BLaER1 (cell line): Measurements from ENCODE around the gene ATP8B3.
"Not testable (repeated sequence)": the region's sequence is repeated elsewhere in the genome, so short reads cannot be mapped to it uniquely, and the experiment has no call there.

Experiments
- H3K27ac ChIP-seq: shearing (Covaris generic); formaldehyde crosslinking; 2 replicates; pipeline ENCODE4 v1.8.1; 2022
- H3K27me3 ChIP-seq: shearing (Covaris generic); formaldehyde crosslinking; 2 replicates; pipeline ENCODE4 v1.8.1; 2022
- H3K36me3 ChIP-seq: shearing (Covaris generic); formaldehyde crosslinking; 2 replicates; pipeline ENCODE4 v1.8.1; 2022
- H3K4me1 ChIP-seq: shearing (Covaris generic); formaldehyde crosslinking; 2 replicates; pipeline ENCODE4 v1.8.1; 2022
- H3K4me2 ChIP-seq: shearing (Covaris generic); formaldehyde crosslinking; 2 replicates; pipeline ENCODE4 v1.8.1; 2022
- H3K4me3 ChIP-seq: shearing (Covaris generic); formaldehyde crosslinking; 2 replicates; pipeline ENCODE4 v1.8.1; 2022
- H3K9ac ChIP-seq: shearing (Covaris generic); formaldehyde crosslinking; 2 replicates; pipeline ENCODE4 v1.8.1; 2022
- H3K9me3 ChIP-seq: shearing (Covaris generic); formaldehyde crosslinking; 2 replicates; pipeline ENCODE4 v1.8.1; 2022
- H4K20me1 ChIP-seq: shearing (Covaris generic); formaldehyde crosslinking; 2 replicates; pipeline ENCODE4 v1.8.1; 2022
- Cebpa-rat ChIP-seq: shearing (Covaris generic); IDR thresholded peaks from 2 replicates; pipeline ENCODE4 v1.8.1; 2022

The ATP8B3 gene

DNA sequence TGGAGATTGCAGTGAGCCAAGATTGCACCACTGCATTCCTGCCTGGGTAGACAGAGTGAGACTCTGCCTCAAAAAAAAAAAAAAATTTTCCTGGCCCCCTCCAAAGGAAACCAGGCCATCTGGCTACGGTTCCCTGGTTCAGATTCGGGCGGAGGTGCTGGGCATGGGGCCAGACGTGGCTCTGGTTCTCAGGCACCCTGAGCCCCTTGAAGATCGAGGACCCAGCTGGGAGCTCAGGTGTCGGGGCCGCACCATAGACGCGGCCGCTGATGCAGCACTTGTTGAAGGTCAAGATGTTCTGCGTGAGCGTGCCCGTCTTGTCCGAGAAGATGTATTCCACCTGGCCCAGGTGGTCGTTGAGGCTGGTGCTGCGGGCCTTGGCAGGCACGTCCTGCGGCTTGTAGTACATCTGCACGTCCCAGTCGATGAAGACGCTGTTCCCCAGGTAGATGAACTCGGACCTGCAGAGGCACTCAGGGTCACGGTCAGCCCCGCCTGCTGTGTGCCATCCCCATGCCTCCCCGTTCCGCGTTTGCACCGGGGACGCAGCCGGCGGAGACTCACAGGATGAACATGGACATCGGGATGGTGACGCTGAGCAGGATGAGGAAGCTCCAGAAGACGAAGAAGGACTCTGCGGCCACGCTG, 12.3 kb downstream of the ATP8B3 start:
- Histone ChIP-seq H3K27me3 (no peaks in the 10 kb centered on the region), H3K4me2 (no peak overlapping the region), H3K4me3 (no peak overlapping the region), H3K4me1 (peaks cover 14% of the 10 kb centered on the region), H3K9ac (no peak overlapping the region), H3K9me3 (no peaks in the 10 kb centered on the region), H3K36me3 (peaks cover 57% of the 10 kb centered on the region), H3K27ac (no peak overlapping the region), H4K20me1 (no peaks in the 10 kb centered on the region)
- no peak for TF ChIP-seq Cebpa-rat

DNA sequence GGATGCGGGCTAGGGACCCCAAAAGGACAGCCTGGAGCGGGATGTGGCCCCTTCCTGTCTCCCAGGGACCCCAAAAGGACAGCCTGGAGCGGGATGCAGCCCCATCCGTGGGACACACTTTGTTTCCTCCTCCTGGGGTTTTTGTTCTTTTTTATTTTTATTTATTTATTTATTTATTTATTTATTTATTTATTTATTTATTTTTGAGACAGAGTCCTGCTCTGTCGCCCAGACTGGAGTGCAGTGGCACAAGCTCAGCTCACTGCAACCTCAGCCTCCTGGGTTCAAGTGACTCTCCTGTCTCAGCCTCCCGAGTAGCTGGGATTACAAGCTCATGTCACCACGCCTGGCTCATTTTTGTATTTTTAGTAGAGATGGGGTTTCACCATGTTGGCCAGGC, 14.8 kb downstream of the ATP8B3 start:
- H3K27ac ChIP-seq, H4K20me1 ChIP-seq, H3K9ac ChIP-seq, H3K4me3 ChIP-seq, H3K9me3 ChIP-seq, H3K27me3 ChIP-seq, H3K4me2 ChIP-seq: not testable (repeated sequence)
- Histone ChIP-seq H3K4me1 (peaks cover 22% of the 10 kb centered on the region), H3K36me3 (peaks cover 32% of the 10 kb centered on the region)

DNA sequence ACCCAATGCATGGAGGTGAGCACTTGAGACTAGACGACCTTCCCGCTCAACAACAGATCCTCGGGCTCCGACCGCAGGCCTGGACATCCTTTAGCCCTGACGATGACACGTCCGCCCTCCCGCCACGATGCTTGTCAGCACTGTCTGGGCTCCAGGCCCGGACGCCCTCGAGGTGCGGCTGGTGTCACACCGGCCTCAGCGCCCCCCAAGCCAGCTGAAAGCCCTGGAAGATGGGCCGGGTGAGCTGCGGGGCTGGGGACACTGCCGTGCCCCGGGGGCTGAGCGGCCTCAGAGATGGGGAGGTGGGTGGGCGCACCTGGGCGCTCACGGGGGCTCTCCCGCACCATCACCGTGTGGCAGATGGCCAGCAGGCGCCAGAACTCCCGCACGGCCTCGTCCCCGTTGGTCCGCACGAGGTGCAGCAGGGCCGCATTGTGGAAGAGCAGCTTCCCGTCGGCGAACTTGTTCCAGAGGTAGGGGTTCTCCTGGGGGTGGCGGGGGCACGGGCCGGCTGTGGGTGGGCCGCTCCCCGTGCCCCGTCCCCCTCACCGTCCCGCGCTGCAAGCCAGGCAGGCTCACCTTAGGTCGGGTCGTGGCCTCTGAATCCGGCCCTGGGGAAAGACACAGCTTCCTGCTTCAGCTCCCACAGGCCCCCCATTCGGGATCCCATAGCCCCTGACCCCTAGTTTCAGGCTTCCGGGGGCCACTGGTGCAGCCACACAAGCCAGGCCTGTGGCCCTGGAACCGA, 15.5 kb downstream of the ATP8B3 start:
- TF ChIP-seq Cebpa-rat: no peak
- Histone ChIP-seq H3K4me1 (peaks cover 28% of the 10 kb centered on the region), H4K20me1 (no peaks in the 10 kb centered on the region), H3K9me3 (no peaks in the 10 kb centered on the region), H3K27ac (no peak overlapping the region), H3K9ac (no peak overlapping the region), H3K36me3 (peaks cover 30% of the 10 kb centered on the region), H3K27me3 (no peaks in the 10 kb centered on the region), H3K4me2 (peak overlapping the region; percentile 79), H3K4me3 (no peak overlapping the region)

DNA sequence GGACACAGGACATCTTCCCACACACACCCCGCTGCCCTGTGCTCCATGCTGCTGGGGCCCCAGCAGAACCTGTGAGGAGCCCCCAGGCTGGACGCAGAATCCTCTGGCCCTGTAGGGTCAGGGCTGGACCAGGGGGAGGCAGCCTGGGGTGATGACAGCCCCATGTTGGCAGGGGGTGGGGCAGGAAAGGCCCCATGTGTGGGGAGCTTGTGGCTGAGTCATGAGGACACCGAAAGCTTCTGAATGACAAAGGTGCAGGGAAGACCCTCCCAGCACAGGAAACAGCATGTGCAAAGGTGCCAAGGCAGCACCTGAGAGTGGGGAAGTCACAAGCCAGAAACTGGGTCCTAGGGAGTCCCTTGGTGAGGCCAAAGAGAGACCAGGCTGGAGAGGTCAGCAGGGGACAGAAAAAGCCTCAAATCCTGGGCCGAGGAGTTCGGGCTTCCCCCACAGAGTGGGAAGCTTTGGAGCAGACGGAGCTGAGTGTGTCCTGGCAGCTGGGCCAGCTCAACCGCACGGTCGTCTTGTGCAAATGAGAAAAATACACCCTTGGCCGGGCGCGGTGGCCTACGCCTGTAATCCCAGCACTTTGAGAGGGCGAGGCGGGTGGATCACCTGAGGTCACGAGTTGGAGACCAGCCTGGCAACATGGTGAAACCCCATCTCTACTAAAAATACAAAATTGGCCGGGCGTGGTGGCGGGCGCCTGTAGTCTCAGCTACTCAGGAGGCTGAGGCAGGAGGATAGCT, 17.5 kb downstream of the ATP8B3 start:
- no peaks in the 10 kb centered on the region for H3K9me3 ChIP-seq
- H3K4me3 ChIP-seq: no peak overlapping the region
- H4K20me1 ChIP-seq: no peaks in the 10 kb centered on the region
- no peak overlapping the region for H3K9ac ChIP-seq
- no peak overlapping the region for H3K27ac ChIP-seq
- no peak for TF ChIP-seq Cebpa-rat
- H3K36me3 ChIP-seq: peaks cover 14% of the 10 kb centered on the region
- H3K4me1 ChIP-seq: peaks cover 39% of the 10 kb centered on the region
- peaks cover 2% of the 10 kb centered on the region for H3K27me3 ChIP-seq
- H3K4me2 ChIP-seq: no peak overlapping the region

DNA sequence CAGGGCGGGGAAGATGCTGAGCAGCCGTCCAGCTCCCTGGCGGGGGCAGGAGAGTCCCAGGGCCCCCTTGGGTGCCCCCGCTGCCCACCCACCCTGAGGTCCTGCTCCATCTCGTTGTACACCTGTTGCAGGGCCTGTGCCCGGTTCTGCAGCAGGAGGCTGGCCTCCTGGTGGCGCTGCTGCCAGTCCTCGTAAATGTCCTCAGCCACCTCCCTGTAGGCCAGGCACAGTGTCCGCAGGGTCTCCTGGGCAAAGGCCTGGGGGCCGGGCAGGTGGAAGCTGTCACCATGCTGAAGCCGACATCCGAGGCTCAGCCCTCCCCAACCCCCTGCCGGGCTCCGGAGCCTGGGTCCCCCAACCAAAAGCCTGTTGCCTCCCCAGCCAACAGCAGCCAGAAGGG, 20.2 kb downstream of the ATP8B3 start:
- no peak overlapping the region for H3K9ac ChIP-seq
- H3K4me1 ChIP-seq: peaks cover 43% of the 10 kb centered on the region
- no peaks in the 10 kb centered on the region for H3K9me3 ChIP-seq
- H3K4me3 ChIP-seq: no peak overlapping the region
- H4K20me1 ChIP-seq: no peaks in the 10 kb centered on the region
- H3K36me3 ChIP-seq: no peaks in the 10 kb centered on the region
- peak overlapping the region; percentile 57 for H3K4me2 ChIP-seq
- H3K27ac ChIP-seq: no peak overlapping the region
- peaks cover 22% of the 10 kb centered on the region for H3K27me3 ChIP-seq
- no peak for TF ChIP-seq Cebpa-rat

DNA sequence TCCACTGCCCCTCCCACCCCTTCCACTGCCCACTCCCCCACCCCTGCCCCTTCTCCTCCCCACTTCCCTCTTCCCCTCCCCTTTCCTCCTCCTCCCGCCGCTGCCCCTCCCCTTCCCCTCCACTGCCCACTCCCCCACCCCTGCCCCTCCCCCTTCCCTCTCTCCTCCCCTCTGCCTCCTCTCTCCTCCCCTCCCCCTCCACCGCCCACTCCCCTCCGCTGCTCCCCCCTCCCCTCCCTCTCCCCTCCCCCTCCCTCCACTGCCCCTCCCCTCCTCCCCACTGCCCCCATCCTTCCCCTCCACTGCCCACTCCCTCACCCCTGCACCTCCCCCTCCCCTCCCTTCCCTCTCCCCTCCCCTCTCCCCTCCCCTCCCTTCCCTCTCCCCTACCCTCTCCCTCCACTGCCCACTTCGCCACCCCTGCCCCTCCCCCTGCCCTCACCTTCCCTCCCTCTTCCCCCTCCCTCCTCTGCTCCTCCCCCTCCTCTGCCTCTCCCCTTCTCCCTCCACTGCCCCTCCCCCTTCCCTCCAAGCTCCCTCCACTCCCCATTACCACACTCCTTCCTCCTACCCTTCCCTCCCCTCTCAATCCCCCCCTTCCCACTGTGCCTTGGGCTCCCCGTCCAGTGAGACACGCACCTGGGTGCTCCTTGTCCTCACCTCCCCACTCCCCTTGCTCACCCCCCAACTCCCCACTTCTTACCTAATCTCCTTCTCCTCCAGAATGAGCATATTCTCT, 21.9 kb downstream of the ATP8B3 start:
- H3K4me1 ChIP-seq: peaks cover 30% of the 10 kb centered on the region
- peak overlapping the region; percentile 57 for H3K4me2 ChIP-seq
- H4K20me1 ChIP-seq: no peaks in the 10 kb centered on the region
- H3K9ac ChIP-seq: no peak overlapping the region
- no peak overlapping the region for H3K27ac ChIP-seq
- H3K27me3 ChIP-seq: peaks cover 24% of the 10 kb centered on the region
- no peak overlapping the region for H3K4me3 ChIP-seq
- no peak for TF ChIP-seq Cebpa-rat
- no peaks in the 10 kb centered on the region for H3K9me3 ChIP-seq
- H3K36me3 ChIP-seq: no peaks in the 10 kb centered on the region

DNA sequence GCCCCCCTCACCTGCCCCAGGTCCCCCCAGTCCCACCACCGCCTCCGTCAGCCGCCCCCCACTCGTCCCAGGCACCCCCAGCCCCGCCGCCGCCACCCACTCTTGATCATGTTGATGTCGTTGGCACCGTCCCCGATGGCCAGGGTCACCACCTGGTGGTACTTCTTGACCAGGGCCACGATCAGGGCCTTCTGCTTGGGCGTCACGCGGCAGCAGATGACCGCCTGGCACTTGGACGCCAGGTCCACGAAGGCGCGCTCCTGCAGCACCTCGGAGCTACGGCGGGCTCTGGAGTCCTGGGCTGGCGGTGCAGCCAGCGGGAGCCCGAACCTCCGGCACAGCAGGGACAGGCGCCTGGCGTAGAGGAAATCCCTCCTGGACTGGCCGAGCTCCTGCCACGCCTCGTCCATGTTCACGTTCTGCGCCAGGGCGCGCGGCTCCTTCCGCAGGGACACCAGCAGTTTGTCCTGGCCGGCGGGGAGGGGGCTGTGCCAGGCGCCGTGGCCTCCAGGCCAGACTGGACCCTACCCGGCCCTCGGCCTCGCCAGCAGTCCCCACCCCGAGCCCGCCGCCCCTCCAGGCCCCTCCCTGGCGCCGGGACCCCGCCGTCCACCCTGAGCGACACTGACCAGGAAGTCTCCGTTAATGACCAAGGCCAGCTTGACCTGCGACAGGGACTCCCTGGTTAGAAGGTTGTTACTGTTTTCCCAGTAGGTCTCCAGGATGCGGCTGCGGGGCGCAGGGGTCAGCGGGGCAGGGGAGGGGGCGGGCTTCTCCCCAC, 22.6 kb downstream of the ATP8B3 start:
- H3K4me2 ChIP-seq: 0 out of 2 replicates have a peak overlapping the region, but pooled peaks have one; percentile 14
- TF ChIP-seq Cebpa-rat: no peak
- H3K27me3 ChIP-seq: peaks cover 24% of the 10 kb centered on the region
- H4K20me1 ChIP-seq: no peaks in the 10 kb centered on the region
- no peaks in the 10 kb centered on the region for H3K36me3 ChIP-seq
- H3K9me3 ChIP-seq: no peaks in the 10 kb centered on the region
- peaks cover 27% of the 10 kb centered on the region for H3K4me1 ChIP-seq
- no peak overlapping the region for H3K9ac ChIP-seq
- no peak overlapping the region for H3K4me3 ChIP-seq
- no peak overlapping the region for H3K27ac ChIP-seq

DNA sequence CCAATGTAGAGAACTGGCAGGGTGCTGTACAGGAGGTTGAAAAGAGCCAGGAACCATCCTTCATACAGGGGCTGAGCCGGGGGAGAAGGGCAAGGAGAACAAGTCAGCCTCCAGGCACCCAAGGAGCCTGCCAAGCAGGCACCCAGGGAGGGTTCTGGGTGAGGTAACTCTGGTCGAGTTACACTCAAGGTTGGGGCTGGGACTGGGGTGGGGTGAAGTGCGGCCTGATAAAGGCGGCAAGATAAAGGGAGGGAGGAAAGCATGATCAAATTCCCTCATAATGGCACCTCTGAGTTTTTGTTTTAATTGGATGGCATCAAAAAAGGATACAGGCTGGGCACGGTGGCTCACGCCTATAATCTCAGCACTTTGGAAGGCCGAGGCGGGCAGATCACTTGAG, 25.0 kb downstream of the ATP8B3 start:
- no peaks in the 10 kb centered on the region for H4K20me1 ChIP-seq
- H3K27me3 ChIP-seq: peaks cover 35% of the 10 kb centered on the region
- TF ChIP-seq Cebpa-rat: no peak
- H3K9me3 ChIP-seq: peaks cover 1% of the 10 kb centered on the region; the same call in 1 of the 2 replicates
- no peak overlapping the region for H3K4me2 ChIP-seq
- no peak overlapping the region for H3K9ac ChIP-seq
- H3K4me3 ChIP-seq: no peak overlapping the region
- H3K27ac ChIP-seq: no peak overlapping the region
- H3K4me1 ChIP-seq: peaks cover 42% of the 10 kb centered on the region
- no peaks in the 10 kb centered on the region for H3K36me3 ChIP-seq

DNA sequence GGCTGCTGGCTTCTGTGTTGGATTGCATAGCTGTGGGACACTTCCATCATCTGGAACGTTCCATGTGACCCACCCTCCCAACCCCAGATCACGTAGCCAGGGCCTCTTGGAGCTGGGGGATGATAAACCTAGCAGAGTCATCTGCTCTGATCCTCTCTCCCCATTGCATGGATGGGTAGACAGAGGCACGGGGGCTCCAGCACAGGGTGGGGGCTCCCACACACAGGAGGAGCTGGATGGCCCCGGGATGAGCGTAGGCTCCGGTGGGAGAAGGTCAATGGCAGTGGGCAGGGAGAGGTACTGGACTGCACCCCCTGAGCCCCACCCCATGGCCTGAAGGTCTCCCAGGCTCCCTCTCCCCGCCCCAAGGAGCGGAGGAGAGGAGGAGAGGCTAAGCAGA, 25.4 kb downstream of the ATP8B3 start:
- no peak overlapping the region for H3K4me3 ChIP-seq
- H3K9ac ChIP-seq: no peak overlapping the region
- H3K36me3 ChIP-seq: no peaks in the 10 kb centered on the region
- no peak overlapping the region for H3K27ac ChIP-seq
- H4K20me1 ChIP-seq: no peaks in the 10 kb centered on the region
- peaks cover 39% of the 10 kb centered on the region for H3K27me3 ChIP-seq
- H3K9me3 ChIP-seq: peaks cover 6% of the 10 kb centered on the region
- no peak overlapping the region for H3K4me2 ChIP-seq
- no peak for TF ChIP-seq Cebpa-rat
- H3K4me1 ChIP-seq: peaks cover 41% of the 10 kb centered on the region
